ENCODE results near the gene TMEM39A.
A peak's percentile ranks its signal among the peaks of the same experiment; 100 is the strongest.

TMEM39A gene, protein sequence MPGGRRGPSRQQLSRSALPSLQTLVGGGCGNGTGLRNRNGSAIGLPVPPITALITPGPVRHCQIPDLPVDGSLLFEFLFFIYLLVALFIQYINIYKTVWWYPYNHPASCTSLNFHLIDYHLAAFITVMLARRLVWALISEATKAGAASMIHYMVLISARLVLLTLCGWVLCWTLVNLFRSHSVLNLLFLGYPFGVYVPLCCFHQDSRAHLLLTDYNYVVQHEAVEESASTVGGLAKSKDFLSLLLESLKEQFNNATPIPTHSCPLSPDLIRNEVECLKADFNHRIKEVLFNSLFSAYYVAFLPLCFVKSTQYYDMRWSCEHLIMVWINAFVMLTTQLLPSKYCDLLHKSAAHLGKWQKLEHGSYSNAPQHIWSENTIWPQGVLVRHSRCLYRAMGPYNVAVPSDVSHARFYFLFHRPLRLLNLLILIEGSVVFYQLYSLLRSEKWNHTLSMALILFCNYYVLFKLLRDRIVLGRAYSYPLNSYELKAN

DNA sequence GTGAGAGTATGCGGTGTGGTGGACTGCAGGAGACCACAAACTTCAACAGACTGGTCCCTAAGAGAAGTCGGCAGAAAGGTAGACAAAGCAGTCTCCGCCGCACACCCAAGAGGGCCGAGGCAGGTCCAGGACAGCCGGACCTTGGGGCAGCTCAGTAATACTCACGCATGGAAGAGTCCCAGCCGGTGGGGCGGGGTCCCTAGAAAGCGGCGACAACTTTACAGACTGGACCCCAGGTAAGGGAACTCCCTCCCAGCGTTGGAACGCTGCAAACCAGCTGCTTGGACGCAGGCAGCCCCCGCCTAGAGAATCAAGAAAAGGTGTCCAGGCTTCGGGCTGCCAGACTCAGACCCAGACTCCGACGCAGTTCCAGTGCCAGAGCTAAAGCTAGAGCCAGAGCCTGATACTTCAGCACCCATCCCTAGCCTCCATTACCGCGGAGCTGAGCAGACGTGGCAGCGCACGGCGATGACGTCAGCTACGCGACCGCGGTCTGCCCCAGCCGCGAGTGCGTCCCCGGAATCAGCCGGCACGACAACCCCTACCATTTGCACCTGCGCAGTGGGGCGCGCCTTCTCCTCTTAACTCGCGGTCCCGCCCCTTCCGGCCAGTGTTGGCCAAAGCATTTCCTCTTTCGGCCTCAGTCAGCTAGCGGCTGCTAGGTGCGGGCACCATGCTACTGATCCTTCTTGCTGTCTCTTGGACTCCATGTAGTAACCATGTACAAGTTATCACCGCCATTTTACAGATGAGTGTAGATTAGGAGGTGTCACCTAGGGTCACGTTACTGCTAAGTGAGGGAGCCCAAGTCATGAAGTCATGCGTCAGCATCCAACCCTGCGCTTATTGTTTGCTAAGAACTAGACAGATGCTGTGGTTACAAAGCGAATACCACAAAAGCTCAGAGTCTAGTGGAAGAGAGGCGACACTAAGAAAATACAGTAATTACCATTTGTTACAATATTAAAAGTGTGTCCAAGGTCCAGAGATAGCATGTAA lies at the start of gene TMEM39A:
TSS of gene TMEM39A (minus strand) at position 445 of the 999 bp plus-strand sequence. CDS start 1,541 bp downstream, outside the sequence.
- peak; percentile 96 for DNase-seq

GRCh38 chr3:119510690-119511089 lies 47.3 kb upstream of the TMEM39A start:
- no peak for DNase-seq

DNA sequence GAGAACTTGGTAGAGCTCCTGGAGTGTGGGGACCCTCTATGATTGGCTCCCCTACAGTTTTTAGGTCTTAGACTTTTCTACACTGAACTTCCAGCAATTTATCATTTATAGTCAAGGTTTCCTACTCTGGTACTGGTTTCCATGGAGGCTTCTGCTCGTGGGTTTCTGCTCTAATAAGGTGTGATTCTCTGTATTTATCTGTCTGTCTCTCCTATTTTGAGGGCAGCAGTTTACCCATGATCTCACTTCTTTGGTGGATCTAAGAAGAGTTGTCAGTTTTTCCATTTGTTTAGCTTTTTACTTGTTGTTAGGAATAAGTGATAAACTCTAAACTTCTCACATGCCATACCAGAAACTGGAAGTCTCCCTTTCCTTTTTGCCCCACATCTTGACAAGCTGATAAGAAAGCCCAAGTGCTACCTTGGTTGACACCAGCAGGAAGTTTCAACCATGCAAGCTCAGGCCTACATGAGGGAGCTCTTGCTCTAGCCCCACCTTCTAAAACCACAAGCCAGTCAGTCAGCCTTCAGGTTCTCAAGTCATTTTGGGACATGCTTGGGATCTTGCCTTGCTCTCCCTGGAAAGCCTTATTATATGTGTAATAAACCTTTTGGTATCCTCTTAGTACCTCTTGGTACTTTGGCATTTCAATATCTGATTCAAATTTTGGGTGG lies 44.9 kb upstream of the TMEM39A start:
- no peak for DNase-seq

DNA sequence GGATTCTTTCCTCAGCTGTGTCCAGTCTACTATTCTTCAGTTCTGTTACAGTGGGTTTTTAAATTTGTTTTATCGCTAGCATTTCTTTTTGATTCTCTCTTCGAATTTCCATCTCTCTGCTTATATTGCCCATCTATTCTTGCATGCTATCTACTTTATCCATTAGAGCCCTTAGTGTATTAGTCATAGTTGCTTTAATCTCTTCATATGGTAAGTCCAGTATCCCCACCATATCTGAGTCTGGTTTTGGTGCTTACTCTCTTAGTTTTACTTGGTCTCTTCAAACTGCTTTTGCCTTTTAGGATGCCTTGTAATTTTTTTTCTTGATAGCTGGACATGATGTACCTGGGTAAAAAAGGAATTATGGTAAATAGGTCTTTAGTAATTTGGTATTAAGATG lies 44.0 kb upstream of the TMEM39A start:
- no peak for DNase-seq

GRCh38 chr3:119506631-119507030 lies 43.2 kb upstream of the TMEM39A start:
- no peak for DNase-seq

GRCh38 chr3:119500901-119501300 lies 37.5 kb upstream of the TMEM39A start:
- no peak for DNase-seq

- no peak for DNase-seq
Measured at GRCh38 chr3:119500265-119500664, 36.9 kb upstream of the TMEM39A start.

DNA sequence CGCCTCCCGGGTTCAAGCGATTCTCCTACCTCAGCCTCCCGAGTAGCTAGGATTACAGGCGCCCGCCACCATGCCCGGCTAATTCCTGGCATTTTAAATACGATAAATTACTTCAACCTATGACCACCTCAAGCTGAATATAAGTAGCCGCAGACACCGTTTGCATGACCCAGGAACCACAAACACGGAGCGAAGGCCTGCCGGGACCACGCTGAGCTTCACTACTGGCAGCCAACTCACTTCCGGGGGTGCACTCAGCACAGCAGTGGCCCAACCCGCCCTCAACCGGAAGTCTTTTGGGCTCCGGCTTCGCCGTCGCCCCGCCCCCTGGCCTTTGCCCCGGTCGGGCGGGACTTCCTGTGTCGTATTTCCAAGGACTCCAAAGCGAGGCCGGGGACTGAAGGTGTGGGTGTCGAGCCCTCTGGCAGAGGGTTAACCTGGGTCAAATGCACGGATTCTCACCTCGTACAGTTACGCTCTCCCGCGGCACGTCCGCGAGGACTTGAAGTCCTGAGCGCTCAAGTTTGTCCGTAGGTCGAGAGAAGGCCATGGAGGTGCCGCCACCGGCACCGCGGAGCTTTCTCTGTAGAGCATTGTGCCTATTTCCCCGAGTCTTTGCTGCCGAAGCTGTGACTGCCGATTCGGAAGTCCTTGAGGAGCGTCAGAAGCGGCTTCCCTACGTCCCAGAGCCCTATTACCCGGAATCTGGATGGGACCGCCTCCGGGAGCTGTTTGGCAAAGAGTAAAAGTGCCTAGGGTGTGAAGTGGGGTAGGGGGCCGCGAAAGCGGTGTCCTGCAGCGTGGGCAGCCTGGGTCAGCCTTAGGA lies 35.0 kb upstream of the TMEM39A start, which contains the start of gene TIMMDC1:
TSS of gene TIMMDC1 (plus strand) at position 362 of the 826 bp plus-strand sequence. CDS start at position 549, 187 bp downstream.
- DNase-seq, result peak; percentile 94

DNA sequence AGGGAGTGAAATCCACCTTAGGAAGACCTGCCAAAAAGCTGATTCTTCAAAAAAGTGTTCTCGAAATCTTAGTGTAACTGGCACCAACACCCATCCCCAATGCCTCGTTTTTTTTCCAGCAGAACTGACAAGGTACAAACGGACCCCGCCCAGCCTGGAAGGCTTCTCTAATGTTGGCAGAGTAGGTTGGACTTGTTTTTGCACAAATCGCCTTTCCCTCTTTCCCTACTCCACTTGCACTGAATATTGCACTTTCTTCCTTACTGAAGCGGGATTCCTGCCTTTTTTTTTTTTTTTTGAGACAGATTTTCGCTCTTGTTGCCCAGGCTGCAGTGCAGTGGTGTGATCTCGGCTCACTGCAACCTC lies 34.4 kb upstream of the TMEM39A start:
- peak; percentile 24 for DNase-seq

DNA sequence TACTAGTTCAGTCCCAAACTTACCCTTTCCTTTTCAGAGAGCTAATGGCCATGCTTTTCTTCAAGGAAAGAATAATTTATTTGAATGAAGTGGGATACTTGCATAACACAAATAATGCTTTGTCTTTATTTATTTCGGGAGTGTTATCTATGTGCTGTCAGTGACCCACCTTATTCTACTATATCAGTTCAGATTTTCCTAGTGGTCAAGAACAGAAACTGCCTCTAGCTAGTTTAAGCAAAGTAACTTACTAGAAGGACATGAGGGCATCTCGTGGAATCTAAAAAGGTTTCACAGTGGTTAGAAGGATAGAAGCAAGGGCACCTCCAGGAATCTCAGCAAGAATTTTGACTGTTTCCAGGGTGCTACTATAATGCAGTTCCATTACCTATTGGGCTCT lies 31.2 kb upstream of the TMEM39A start:
- DNase-seq, result no peak

DNA sequence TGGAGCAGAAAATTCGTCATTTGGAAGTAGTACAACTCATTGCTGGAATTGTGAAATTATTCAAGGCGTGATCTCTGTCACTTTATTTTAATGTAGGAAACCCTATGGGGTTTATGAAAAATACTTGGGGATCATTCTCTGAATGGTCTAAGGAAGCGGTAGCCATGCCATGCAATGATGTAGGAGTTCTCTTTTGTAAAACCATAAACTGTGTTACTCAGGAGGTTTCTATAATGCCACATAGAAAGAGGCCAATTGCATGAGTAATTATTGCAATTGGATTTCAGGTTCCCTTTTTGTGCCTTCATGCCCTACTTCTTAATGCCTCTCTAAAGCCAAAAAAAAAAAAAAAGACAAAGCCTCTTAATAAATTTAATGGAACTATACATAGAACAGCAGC lies 29.4 kb upstream of the TMEM39A start:
- DNase-seq, result no peak

DNA sequence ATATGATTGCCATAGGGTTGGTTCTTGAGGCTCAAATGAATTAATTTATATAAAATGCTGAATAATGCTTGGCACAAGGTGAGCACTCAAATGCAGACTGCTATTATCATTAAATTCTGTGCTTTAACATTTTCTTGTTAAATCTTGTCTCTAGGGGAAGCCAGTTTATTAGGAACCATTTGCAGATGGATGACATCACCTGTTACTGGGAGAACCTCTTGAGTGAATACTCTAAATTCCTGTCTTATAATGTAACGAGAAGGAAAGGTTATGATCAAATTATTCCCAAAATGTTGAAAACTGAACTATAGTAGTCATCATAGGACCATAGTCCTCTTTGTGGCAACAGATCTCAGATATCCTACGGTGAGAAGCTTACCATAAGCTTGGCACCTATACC lies 28.7 kb upstream of the TMEM39A start:
- no peak for DNase-seq

DNA sequence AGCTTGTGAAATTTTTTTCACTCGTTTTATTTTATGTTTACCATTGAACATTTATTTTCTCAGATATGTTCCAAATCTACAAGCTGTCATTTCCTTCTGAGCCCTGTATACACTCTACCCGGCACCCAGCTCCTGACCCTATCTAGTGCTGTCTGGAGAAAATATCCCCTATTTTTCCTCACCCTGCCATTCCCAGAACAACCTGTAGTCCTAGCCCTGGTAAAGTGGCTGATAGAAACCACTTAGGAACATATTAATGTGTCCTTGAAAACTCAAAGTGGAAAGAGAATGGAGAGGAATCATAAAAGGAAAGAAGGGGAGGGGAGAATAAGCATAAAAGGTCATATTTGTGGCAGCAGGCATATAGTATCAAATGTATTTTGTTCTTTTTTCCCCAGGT lies 26.7 kb upstream of the TMEM39A start:
- DNase-seq, result no peak

DNA sequence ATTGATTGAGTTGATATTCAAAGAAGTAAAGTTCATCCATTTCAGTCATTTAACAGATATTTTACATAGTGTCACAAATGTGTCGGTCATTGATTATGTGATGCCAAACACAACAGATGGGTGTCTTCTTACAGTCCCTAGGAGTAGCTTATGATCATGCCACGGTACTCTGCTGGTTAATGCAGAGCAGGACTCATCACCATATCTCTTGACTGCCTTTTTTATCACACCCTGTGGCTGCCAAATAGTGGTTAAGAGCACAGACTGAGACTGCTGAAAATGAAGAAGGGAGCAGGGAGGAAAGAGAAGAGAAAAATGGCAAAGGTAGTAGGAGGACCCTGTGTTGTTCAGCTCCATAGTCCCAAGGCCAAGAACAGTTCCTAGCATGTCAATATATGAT lies 22.1 kb upstream of the TMEM39A start:
- no peak for DNase-seq

DNA sequence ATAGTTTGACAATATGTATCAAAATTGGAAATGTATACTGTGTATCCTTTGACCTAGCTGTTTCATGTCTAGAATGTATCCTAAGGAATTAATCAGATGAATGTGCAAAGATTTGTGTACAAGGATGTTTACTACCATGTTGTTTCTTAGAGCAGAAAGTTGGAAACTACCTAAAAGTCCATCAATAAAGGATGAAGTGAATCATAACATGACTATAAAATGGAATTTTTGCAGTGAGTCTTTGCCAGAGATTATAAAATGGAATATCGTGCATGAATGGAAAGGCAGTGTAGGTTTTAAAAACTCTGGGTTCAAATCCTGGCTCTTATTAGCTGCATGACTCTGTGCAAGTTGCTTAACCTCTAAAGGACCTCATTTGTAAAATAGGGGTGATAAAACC lies 19.7 kb upstream of the TMEM39A start:
- DNase-seq, result no peak

- DNase-seq, result no peak
Measured at GRCh38 chr3:119481079-119481478, 17.7 kb upstream of the TMEM39A start.

DNA sequence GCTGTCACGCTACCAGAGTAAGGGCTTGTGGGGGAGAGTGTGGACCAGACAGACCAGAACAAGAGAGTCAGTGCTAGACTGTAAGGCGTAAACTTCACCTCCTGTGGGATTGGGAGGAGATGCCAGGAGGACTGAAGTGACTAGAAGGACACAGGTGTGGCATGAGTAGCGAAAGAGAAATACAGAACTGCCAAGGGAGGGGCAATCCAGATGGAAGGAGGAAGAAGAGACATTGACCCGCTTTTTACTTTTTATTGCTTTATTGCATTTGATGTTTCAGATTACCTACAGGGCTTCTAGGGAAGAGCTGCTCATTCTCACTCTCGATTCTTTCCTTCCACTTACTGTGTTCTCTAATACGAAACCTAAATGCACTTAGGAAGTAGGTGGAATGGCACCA lies 7.5 kb upstream of the TMEM39A start:
- DNase-seq, result no peak

GRCh38 chr3:119469418-119470189 lies 6.2 kb upstream of the TMEM39A start:
- DNase-seq, result no peak

DNA sequence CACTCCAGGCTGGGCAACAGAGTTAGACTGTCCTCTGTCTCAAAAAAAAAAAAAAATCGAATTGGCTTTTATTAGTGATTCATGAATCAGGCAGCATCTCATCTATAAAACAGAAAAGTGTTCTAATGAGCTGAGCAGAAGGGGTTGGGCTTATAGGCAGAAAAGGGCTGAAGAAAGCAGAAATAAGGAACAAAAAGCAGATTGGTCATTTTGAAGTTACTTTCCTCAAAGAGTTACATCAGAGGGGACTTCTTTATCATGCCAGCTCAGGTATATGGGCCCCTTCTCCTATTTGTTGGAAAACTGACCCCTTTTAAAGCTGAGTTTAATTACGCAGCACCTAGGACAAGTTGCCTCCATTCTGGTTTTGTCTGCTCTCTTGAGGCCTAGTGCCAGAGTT lies 4.6 kb upstream of the TMEM39A start:
- DNase-seq, result no peak

DNA sequence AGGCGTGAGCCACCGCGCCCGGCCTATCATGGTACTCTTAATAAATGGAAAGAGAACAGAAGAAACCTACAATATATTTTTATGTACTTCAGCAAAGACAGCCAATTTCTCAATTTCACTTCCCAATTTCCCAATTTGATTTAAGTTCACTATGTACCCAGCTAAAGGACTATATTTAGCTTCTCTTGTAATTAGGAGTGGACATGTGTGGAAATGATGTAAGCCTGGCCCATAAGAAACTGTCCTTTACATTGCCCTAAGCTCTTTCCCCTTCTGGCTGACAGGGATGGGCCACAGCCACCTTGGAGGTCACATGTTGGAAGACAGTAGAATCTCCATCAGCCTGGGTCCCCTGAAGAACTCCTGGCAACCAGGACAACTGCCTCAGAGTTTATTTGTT lies 6.2 kb downstream of the TMEM39A start:
- DNase-seq, result no peak

DNA sequence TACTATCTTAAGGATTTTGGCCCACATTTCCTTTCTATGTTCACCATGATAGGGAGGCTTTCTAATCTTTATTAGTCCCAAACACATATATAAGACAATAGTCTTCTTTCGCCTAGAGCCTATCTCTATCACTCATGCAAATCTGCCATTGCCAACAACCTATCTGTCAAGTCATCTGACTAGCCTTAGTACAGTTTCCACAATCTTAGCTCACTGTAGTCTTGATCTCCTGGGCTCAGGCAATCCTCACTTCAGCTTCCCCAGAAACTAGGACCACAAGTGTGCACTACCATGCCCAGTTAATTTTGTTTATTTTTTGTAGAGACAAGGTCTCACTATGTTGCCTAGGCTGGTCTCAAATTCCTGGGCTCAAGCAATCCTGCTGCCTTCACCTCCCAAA lies 6.9 kb downstream of the TMEM39A start:
- no peak for DNase-seq
